Measurements from ENCODE around the gene ADGRL1.
"Not testable (repeated sequence)": the region's sequence is repeated elsewhere in the genome, so short reads cannot be mapped to it uniquely, and the experiment has no call there.

The ADGRL1 gene

GRCh38 chr19:14205452-14206287, at the start of gene ADGRL1:
Gene ADGRL1, minus strand, starts transcription at chr19:14206169. Its CDS starts 22,567 bp downstream, at chr19:14183602.
- DNase-seq (ENCODE audit: low spot score): not testable (repeated sequence)

GRCh38 chr19:14255316-14255715, 49.3 kb upstream of the ADGRL1 start:
- DNase-seq (ENCODE audit: low spot score): not testable (repeated sequence)

GRCh38 chr19:14253822-14254599, 48.0 kb upstream of the ADGRL1 start:
- DNase-seq (ENCODE audit: low spot score): not testable (repeated sequence)

- not testable (repeated sequence) for DNase-seq (ENCODE audit: low spot score)
Measured at GRCh38 chr19:14252136-14252535, 46.2 kb upstream of the ADGRL1 start.

- no peak for DNase-seq (ENCODE audit: low spot score)
Measured at GRCh38 chr19:14250870-14251269, 44.9 kb upstream of the ADGRL1 start.

- not testable (repeated sequence) for DNase-seq (ENCODE audit: low spot score)
Measured at GRCh38 chr19:14250315-14250714, 44.3 kb upstream of the ADGRL1 start.

- not testable (repeated sequence) for DNase-seq (ENCODE audit: low spot score)
Measured at GRCh38 chr19:14249891-14250290, 43.9 kb upstream of the ADGRL1 start.

GRCh38 chr19:14249012-14249754, 43.2 kb upstream of the ADGRL1 start:
- peak; percentile 30 for DNase-seq (ENCODE audit: low spot score)

GRCh38 chr19:14248578-14249011, 42.6 kb upstream of the ADGRL1 start:
- peak; percentile 66 for DNase-seq (ENCODE audit: low spot score)

- peak; percentile 67 for DNase-seq (ENCODE audit: low spot score)
Measured at GRCh38 chr19:14247548-14248471, 41.8 kb upstream of the ADGRL1 start.

GRCh38 chr19:14247205-14247547, 41.2 kb upstream of the ADGRL1 start:
- not testable (repeated sequence) for DNase-seq (ENCODE audit: low spot score)

- DNase-seq (ENCODE audit: low spot score): not testable (repeated sequence)
Measured at GRCh38 chr19:14244393-14244792, 38.4 kb upstream of the ADGRL1 start.

GRCh38 chr19:14243718-14244117, 37.7 kb upstream of the ADGRL1 start:
- not testable (repeated sequence) for DNase-seq (ENCODE audit: low spot score)

GRCh38 chr19:14237014-14237941, 31.3 kb upstream of the ADGRL1 start:
- no peak for DNase-seq (ENCODE audit: low spot score)

- DNase-seq (ENCODE audit: low spot score): not testable (repeated sequence)
Measured at GRCh38 chr19:14232945-14233344, 27.0 kb upstream of the ADGRL1 start.

- DNase-seq (ENCODE audit: low spot score): not testable (repeated sequence)
Measured at GRCh38 chr19:14228446-14229071, 22.6 kb upstream of the ADGRL1 start.

- DNase-seq (ENCODE audit: low spot score): not testable (repeated sequence)
Measured at GRCh38 chr19:14226498-14226897, 20.5 kb upstream of the ADGRL1 start.

GRCh38 chr19:14222886-14223285, 16.9 kb upstream of the ADGRL1 start:
- DNase-seq (ENCODE audit: low spot score): no peak

GRCh38 chr19:14221345-14221744, 15.4 kb upstream of the ADGRL1 start:
- DNase-seq (ENCODE audit: low spot score): not testable (repeated sequence)
